GM19452 (cell line): Measurements from ENCODE around the gene MBNL1.
A peak's percentile ranks its signal among the peaks of the same experiment; 100 is the strongest.

ENCODE experiments used
- ATAC-seq: cut with Tn5 transposase; IDR thresholded peaks from one replicate; pipeline ENCODE4 v1.9.1; 2021; ENCODE audit not compliant: unreplicated experiment

Gene MBNL1

GRCh38 chr3:152295344-152295743 is 26.6 kb downstream of the MBNL1 start:
- no peak for ATAC-seq

GRCh38 chr3:152295806-152296205 is 27.1 kb downstream of the MBNL1 start:
- no peak for ATAC-seq

- no peak for ATAC-seq
Measured at GRCh38 chr3:152296382-152296781, 27.7 kb downstream of the MBNL1 start.

GRCh38 chr3:152296971-152297370 is 28.2 kb downstream of the MBNL1 start:
- no peak for ATAC-seq

GRCh38 chr3:152298393-152299248 is 29.9 kb downstream of the MBNL1 start:
- ATAC-seq = peak; percentile 59

- ATAC-seq = peak; percentile 5
Measured at GRCh38 chr3:152299249-152299976, 30.7 kb downstream of the MBNL1 start.

GRCh38 chr3:152300029-152300731 is 31.5 kb downstream of the MBNL1 start:
- ATAC-seq = no peak

- ATAC-seq = no peak
Measured at GRCh38 chr3:152301745-152302181, 33.0 kb downstream of the MBNL1 start.

GRCh38 chr3:152302521-152303021 is 33.8 kb downstream of the MBNL1 start:
- ATAC-seq = peak; percentile 61

GRCh38 chr3:152304160-152304559 is 35.4 kb downstream of the MBNL1 start:
- ATAC-seq = no peak

- no peak for ATAC-seq
Measured at GRCh38 chr3:152305075-152305474, 36.3 kb downstream of the MBNL1 start.

- no peak for ATAC-seq
Measured at GRCh38 chr3:152307829-152308474, 39.2 kb downstream of the MBNL1 start.

GRCh38 chr3:152308475-152308844 is 39.7 kb downstream of the MBNL1 start:
- no peak for ATAC-seq

- no peak for ATAC-seq
Measured at GRCh38 chr3:152309031-152309430, 40.3 kb downstream of the MBNL1 start.

- no peak for ATAC-seq
Measured at GRCh38 chr3:152309535-152310307, 41.0 kb downstream of the MBNL1 start.

GRCh38 chr3:152313430-152313829 is 44.7 kb downstream of the MBNL1 start:
- ATAC-seq = no peak

GRCh38 chr3:152313914-152314313 is 45.2 kb downstream of the MBNL1 start:
- no peak for ATAC-seq

- ATAC-seq = no peak
Measured at GRCh38 chr3:152314677-152315353, 46.1 kb downstream of the MBNL1 start.

GRCh38 chr3:152315623-152316022 is 46.9 kb downstream of the MBNL1 start:
- no peak for ATAC-seq

- no peak for ATAC-seq
Measured at GRCh38 chr3:152316318-152316717, 47.6 kb downstream of the MBNL1 start.
